GM12872 (cell line): ENCODE data around the gene NETO2.

Experiments used
- CTCF ChIP-seq: IDR thresholded peaks from 3 replicates; pipeline ENCODE4 v1.5.1; 2011; ENCODE audit warnings: low read depth, mild to moderate bottlenecking, low read length, moderate library complexity; ENCODE audit not compliant: insufficient read depth

The NETO2 gene

DNA sequence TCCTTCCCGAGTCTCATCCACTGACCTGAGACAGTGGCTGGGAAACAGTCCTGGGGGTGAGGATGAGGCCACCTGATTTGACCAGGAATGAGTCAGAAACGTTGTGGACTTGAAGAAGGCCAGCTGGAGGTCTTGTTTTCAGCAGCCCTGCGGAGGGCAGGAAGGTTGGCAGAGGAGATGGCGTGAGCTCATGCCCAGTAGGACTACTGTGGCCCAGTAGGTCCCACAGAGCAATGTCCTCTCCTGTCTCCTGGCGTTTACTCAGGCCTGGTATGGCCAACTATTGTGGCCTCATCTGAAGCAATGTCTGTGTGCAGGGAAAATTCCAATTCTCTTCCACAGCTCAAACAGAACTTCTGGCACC, 86.1 kb downstream of the NETO2 start:
- TF ChIP-seq CTCF, result no peak

DNA sequence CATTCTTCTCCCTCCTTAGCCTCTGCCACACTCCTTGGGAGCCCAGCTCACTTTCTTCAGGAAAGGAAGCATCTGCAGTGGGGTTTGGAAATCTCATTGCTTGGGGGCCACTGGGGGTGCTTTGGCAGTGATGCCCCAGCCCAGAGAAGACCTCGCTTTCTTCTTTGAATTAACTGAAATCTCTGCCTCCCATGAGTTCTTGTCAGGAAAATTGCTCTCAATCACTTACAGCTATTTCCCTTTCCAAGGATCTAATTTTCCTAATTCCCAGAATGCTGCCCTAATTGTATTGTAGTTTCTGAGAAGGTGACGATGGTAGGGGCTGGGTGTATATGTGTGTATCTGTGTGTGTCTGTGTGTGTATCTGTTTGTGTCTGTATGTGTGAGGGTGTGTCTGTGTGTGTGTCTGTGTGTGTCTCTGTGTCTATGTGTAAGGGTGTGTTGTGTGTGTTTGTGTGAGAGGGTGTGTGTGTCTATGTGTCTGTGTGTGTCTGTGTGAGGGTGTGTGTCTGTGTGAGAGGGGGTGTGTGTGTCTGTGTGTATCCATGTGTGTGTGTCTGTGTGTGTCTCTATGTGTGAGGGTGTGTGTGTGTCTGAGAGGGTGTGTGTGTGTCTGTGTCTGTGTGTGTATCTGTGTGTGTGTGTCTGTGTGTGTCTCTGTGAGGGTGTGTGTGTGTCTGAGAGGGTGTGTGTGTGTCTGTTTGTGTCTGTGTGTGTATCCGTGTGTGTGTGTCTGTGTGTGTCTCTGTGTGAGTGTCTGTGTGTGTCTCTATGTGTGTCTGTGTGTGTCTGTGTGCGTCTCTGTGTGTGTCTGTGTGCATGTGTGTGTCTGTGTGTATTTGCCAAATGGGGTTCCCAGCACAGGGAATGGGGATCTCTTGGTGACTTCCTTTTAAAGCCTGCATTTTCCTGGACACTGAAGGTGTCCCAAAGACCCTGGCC, 86.8 kb downstream of the NETO2 start:
- TF ChIP-seq CTCF, result no peak

GRCh38 chr16:47055136-47055885, 88.4 kb downstream of the NETO2 start:
- TF ChIP-seq CTCF, result no peak

DNA sequence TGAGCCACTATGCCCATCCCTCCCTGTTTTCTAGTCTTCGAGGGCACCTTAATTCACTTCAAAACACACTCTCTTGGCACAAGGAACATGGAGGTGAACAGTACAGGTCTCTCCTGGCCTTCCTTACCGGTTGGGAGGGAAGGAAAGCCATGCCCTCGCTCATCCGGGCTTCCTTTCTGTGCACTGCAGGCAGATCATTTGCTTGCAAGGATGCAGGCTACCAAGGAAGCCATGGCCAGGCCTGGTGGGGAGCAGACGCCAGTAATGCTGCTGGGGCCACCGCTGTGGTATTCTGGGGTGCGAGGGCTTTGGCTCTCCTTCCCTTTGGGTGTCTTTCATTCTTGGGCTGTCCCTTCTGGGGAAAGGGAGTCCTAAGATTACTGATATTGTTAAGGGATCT, 89.4 kb downstream of the NETO2 start:
- TF ChIP-seq CTCF, result no peak

DNA sequence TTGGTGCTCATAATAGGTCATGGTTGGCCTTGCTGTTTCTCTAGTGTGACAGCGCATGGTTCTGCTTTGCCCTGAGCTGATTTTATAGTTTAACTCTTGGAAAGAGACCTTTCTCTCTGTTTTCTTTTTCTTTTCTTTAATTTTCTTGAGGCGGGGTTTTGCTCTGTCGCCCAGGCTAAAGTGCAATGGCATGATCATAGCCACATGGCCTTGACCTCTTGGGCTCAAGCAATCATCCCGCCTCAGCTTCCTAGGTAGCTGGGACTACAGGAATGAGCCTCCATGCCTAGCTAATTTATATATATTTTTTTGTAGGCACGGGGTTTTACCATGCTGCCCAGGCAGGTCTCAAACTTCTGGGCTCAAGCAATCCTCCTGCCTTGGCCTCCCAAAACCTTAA, 89.8 kb downstream of the NETO2 start:
- TF ChIP-seq CTCF, result no peak

DNA sequence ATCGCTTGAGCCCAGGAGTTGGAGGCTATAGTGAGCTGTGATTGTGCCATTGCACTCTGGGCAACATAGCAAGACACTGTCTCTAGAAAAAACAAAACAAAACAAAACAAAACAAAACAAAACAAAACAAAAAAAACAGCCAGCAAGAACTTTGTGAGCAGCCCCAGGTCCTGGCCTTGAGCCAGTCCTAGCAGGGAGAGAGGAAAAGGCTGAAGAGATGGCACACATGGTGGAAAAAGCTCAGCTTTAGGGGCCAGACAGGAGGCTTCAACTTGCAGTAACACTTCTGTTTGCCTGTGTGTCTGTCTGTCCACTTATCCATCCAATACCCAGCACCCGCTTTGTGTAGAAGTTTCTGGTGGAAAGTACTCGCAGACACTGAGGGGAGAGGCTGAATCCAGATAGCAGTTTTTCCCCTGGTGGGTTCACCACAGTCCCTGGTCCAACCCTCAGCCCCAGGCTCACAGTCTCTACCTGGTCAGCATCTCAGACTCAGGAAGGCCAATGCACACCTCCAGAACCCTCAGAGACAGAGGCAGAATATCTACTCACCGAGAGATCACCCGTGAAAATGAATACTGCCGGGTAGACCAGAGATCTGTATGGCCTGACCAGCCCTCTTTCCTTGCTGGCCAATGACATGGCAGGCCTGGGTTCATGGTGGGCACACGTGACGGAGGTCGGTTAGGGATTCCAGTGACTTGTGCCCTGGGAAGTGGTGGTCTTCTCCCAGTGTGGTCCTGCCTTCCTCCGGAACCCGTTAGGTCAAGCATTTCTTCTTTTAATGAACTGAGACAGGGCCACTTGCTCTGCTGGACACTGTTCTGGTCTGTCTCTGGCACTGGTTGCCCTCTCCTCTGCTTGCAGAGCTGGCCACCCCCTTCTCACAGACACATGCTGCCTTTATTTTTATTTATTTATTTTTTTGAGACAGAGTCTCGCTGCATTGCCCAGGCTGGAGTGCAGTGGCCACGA, 90.8 kb downstream of the NETO2 start:
- TF ChIP-seq CTCF, result no peak
